ENCODE results near the gene CRELD2.

Gene CRELD2

GRCh38 chr22:49913446-49913845 lies 5.0 kb upstream of the CRELD2 start:
- no peak for DNase-seq

- no peak for DNase-seq
Observed at GRCh38 chr22:49914256-49914655, 4.2 kb upstream of the CRELD2 start.

GRCh38 chr22:49915610-49916009 lies 2.8 kb upstream of the CRELD2 start:
- DNase-seq = no peak

- no peak for DNase-seq
Observed at GRCh38 chr22:49916831-49917230, 1.6 kb upstream of the CRELD2 start.

- no peak for DNase-seq
Observed at GRCh38 chr22:49918911-49919881, 762 bp downstream of the CRELD2 start.

- no peak for DNase-seq
Observed at GRCh38 chr22:49920859-49921258, 2.4 kb downstream of the CRELD2 start.

GRCh38 chr22:49921508-49922278 lies 3.3 kb downstream of the CRELD2 start:
- no peak for DNase-seq

GRCh38 chr22:49922484-49922883 lies 4.0 kb downstream of the CRELD2 start:
- no peak for DNase-seq

GRCh38 chr22:49922926-49923325 lies 4.5 kb downstream of the CRELD2 start:
- DNase-seq = no peak

GRCh38 chr22:49923445-49923844 lies 5.0 kb downstream of the CRELD2 start:
- no peak for DNase-seq

- no peak for DNase-seq
Observed at GRCh38 chr22:49924113-49924833, 5.8 kb downstream of the CRELD2 start.

GRCh38 chr22:49925525-49926128 lies 7.2 kb downstream of the CRELD2 start:
- no peak for DNase-seq

GRCh38 chr22:49926916-49927315 lies 8.5 kb downstream of the CRELD2 start:
- no peak for DNase-seq

- DNase-seq = no peak
Observed at GRCh38 chr22:49927483-49928184, 9.2 kb downstream of the CRELD2 start.

GRCh38 chr22:49928185-49928495 lies 9.7 kb downstream of the CRELD2 start:
- no peak for DNase-seq

- DNase-seq = no peak
Observed at GRCh38 chr22:49928555-49929210, 10.2 kb downstream of the CRELD2 start.

GRCh38 chr22:49929211-49929979 lies 11.0 kb downstream of the CRELD2 start:
- DNase-seq = no peak

- no peak for DNase-seq
Observed at GRCh38 chr22:49929994-49930575, 11.7 kb downstream of the CRELD2 start.

- DNase-seq = no peak
Observed at GRCh38 chr22:49930596-49931412, 12.4 kb downstream of the CRELD2 start.
